DLD1 (cell line): ENCODE results near the gene AMER1.

ENCODE experiments used
- in situ Hi-C: cut with HindIII; loops from 2 replicates; pipeline ENCODE4 v1.10.0; 2017; ENCODE audit warnings: low sequenced_read_pairs

AMER1 gene

DNA sequence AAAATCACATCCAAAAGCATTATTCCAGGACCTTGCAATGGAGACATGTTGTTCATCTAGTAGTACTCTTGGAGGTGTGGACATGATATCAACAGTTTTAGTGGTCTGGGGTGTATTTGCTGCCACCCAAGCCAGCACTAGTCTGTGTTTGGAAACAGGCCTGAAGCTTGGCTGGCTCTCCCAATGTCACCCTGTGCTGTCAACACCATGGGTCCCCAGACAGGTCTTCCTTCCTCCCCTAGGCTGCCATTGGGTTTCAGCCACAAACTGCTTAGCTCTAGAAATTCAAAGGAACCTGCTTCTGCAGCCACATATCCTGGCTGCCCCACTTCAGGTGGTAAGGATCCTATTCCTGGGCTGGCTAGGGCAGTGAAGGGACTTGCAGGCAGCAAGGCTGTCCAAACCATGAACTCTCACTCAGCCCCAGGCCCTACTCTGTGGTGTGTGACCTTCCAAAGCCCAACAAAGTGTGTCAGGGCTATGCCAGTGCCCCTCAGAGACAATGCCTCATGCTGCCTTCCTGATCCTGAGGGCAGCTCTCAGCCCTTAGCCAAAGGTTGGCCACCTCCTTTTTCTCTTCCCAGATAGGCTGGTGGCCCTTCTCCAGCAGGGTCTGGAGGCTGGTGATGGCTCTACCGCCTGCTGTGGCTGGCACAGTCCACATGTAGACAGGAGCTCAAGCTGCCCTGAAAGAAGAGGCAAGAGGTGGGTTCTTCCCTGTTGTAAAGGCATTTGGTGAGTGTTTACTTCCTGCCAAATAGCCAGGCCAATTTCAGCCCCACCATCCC lies 18.3 kb downstream of the AMER1 start:
- in situ Hi-C loops: no loop called here

DNA sequence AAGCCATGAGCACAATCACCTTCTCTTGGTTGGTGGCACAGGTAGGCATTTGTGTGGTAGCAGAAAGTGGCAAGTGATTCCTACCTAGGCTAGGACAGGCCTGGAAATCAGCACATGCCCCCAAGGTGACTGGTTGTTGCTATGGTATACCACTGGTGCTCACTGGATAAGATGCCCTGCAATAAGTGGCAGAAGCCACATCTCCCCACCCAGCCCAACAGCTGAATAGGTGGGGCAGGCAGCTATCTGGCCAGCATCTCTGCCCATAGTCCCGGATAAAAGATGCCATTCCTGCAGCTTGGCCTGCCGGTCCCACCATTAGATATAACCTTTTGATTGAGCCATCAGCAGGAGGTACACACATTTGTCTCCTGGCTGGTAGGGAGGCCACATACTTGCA lies 21.1 kb downstream of the AMER1 start:
- in situ Hi-C loops: no loop called here

DNA sequence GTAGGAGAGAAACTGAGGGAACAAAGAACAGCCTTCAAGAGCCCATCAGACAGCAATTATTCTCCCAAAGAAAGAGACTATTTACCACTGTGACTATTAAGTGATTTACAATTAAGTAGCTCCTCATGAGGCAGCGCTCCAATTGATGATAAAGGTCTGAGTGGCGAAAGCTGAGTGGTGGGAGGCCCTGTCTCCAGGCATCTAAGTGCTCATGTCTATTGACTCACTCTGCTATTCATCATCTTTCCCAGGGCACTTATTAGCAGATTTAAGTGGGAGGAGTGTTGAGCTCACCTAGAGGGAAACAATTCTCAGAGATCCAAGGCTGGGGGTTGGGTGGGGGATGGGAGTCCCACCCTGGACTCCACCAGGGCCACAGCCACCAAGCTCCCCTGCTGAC lies 23.3 kb downstream of the AMER1 start:
- in situ Hi-C loops: no loop called here

DNA sequence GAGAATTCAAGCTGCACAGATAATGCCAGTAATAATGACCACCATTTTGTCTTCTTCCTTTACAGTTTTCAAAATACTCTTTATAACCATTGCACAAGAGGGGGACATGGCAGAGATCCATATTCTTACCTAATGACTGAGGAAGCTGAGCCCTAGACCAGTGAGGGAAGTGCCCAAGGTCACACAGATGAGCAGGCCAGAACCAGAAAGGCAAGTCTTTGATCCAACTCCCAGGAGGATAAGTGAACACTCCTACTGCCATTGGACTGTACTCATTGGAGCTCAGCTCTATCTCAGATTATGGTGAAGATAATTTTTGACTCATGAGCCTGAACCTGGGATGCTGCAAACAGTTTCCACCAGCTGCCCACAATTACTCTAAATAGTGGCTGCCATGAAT lies 28.6 kb downstream of the AMER1 start:
- in situ Hi-C loops: no loop called here

DNA sequence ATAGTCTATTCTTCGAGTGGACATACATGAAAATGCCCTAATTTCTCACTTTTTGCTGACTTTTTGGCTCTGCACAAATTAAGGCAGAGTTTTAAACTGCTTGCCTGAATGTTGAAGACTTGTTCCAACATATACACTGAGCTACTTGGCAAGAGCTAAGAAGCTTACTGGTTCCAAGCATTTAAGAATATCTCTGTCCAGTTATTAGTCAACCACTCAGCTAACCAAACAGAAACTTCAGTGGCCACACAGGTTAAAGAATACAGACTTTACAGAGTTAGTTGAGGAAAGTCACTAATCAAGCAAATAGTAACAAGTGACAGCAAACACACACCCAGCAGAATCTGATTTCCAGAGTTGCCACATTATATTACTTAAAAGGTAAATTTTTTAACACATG lies 35.5 kb downstream of the AMER1 start:
- in situ Hi-C loops: no loop called here

DNA sequence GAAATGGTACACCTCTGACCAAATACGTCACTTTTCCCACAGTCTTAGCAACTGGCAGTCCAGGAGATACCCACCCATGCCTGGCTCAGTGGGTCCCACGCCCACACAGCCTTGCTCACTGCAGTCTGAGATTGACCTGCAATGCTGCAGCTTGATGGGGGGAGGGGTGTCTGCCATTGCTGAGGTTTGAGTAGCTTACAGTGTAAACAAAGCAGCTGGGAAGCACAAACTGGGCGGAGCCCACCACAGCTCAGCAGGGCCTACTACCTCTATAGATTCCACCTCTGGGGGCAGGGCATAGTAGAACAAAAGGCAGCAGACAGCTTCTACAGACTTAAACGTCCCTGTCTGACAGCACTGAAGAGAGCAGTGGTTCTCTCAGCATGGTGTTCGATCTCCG lies 52.7 kb downstream of the AMER1 start:
- in situ Hi-C loops: no loop called here

DNA sequence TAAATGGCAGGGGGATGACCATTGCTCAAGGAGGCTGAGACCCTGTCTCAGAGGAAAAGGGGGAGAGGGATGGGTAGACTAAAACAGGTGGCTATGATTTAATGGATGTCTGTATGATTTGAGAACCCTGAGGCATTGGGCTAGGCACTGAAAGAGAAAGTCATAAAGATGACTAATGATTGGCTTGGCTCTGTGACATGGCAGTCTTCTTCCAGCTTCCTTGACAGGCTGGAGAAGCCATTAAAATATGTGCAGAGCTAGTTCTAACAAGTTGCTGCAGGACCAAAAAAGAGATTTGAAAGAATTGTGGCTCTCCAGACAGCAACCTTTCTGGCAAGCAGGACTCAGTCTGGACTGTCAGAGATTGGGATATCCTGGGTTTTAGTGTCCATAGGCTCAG lies 53.6 kb downstream of the AMER1 start:
- in situ Hi-C loops: no loop called here

DNA sequence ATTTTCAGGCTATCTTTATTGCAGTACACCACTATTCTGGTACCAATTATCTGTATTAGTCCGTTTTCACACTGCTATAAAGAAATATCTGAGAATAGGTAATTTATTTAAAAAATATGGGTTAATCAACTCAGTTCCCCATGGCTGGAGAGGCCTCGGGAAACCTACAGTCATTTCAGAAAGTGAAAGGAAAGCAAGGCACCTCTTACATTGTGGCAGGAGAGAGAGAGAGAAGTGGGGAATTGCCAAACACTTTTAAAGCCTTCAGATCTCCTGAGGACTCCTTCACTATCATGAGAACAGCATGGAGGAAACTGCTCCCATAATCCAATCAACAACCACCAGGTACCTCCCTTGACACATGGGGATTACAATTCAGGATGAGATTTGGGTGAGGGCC lies 54.7 kb downstream of the AMER1 start:
- in situ Hi-C loops: no loop called here
